Spinal cord (tissue), 10 donors: Measurements from ENCODE around the gene AUTS2. TPM values are rescaled to one million over a fixed set of nuclear protein-coding genes. Genes with fewer than 3 reads are reported as not detected.

Experiments used
- DNase-seq, 6 donors: peaks; one replicate each; pipeline versions ENCODE4 v3.0.0 to v3.0.0-alpha.2; 2013 to 2015; ENCODE audit warnings: low spot score in 6 of 6, low read depth in 4 of 6
- H3K27ac ChIP-seq: one replicate; pipeline ENCODE4 v1.5.1; 2013; ENCODE audit warnings: low read depth, low read length, control low read depth
- H3K27me3 ChIP-seq: one replicate; pipeline ENCODE4 v1.6.1; 2013; ENCODE audit warnings: low read length; ENCODE audit not compliant: control insufficient read depth, insufficient read depth
- H3K36me3 ChIP-seq: one replicate; pipeline ENCODE4 v1.6.1; 2013; ENCODE audit warnings: low read length; ENCODE audit not compliant: control insufficient read depth, insufficient read depth
- H3K4me1 ChIP-seq: one replicate; pipeline ENCODE4 v1.6.1; 2013; ENCODE audit warnings: low read length; ENCODE audit not compliant: control insufficient read depth, insufficient read depth
- H3K4me3 ChIP-seq: one replicate; pipeline ENCODE4 v1.5.1; 2013; ENCODE audit warnings: low read depth, low read length, control low read depth
- H3K9me3 ChIP-seq: one replicate; pipeline ENCODE4 v1.6.1; 2013; ENCODE audit warnings: low read length; ENCODE audit not compliant: control insufficient read depth, insufficient read depth
- WGBS: methylation state at CpG from one replicate; pipeline ENCODE4 v1.1.5; 2013; ENCODE audit warnings: missing lambda C conversion rate; ENCODE audit not compliant: insufficient coverage; 5-methylcytosine and 5-hydroxymethylcytosine counted together
- polyA plus RNA-seq, 2 donors: library from polyadenylated mRNA; unstranded; fragments of 120-200 nt; gene quantifications; one replicate each; pipeline ENCODE4 v1.2.1, GENCODE V29; 2013; ENCODE audit not compliant: insufficient read length in 2 of 2
- total RNA-seq, 2 donors: library from RNA; depleted of rRNA in 1 of 2; stranded (reverse); fragments of 120-200 nt in 1 of 2; fragments of >200 nt in 1 of 2; gene quantifications; one replicate each; pipeline versions ENCODE4 v1.2.3 to v1.2.4, GENCODE V29; 2013 to 2014
- donor health status: healthy.

Gene AUTS2
- total and polyA plus RNA-seq, 4 donors, result 56.2 to 214 (median 135) TPM

DNA sequence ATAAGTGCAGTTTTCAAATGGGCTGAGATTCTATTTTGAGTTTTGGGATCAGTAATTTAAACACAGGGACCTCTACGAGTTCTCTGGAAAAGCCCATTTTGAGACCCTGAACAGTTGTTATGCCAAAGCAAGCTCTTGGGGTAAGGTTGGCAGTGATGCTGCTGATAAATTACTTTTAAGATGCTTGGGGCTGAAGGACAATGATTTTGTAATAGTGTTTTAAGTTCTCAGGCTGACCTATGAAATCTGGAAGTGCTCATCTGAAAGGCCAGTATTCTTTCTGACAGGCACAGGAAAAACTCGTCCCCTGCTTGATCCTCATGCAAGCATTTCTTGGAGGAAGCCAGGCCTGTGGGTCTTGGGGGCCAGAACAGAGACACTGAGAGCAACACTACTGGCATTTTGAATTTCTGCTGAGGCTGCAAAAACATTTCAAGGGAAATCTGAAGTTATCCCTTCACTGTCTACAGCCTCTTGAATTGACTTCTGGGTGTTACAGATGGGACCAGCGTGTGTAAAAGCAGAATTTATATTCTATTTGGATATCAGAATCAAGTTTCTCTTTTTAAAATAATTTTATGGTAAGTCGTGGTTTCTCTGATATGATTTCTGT lies 79.7 kb downstream of the AUTS2 start:
- DNase-seq, result no peak
- Histone ChIP-seq H3K9me3 (no peaks in the 10 kb centered on the region), H3K4me1 (peaks cover 9% of the 10 kb centered on the region), H3K27me3 (no peaks in the 10 kb centered on the region), H3K4me3 (no peak overlapping the region), H3K36me3 (no peaks in the 10 kb centered on the region), H3K27ac (peak overlapping the region; percentile 58)
- WGBS, result 73% methylated on average over 2 of the region's 4 CpGs

DNA sequence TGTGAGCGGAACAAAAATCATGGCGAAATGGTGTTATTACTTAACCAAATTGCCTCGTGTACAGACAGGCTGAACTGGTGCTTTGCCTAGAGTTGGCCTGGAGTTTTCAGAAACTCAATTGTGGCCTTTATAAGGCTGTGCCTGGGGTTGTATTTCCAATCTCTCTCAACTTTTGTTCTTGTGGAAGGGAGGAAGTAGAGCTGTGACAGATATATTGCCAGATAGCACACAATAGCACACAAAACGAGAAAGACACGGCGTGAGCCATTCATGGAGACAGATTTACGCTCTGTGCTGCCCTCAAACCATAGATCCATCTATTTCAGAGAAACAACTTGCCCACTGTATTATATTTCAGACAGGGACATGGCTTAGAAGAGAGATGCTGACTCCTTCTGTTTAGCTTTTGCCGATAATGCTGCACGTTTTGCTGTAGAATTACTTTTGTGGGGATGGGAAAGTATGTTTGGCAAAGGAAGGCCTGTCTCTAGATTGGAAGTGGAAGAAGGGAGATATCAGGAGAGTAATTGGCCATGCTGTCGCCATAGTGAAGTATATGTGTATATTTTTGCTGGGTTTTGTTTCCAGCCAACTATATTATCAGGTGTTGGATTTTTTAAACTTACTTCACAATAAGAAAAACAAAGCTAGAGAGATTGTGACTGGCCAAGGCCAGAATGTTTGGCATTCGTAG lies 80.4 kb downstream of the AUTS2 start:
- Histone ChIP-seq H3K27ac (peak overlapping the region; percentile 58), H3K9me3 (no peaks in the 10 kb centered on the region), H3K4me1 (peaks cover 14% of the 10 kb centered on the region), H3K27me3 (no peaks in the 10 kb centered on the region), H3K36me3 (no peaks in the 10 kb centered on the region), H3K4me3 (no peak overlapping the region)
- peak in 2 of 6 donors; percentile 55 to 82 for DNase-seq
- 31% methylated on average over 2 of the region's 11 CpGs for WGBS

DNA sequence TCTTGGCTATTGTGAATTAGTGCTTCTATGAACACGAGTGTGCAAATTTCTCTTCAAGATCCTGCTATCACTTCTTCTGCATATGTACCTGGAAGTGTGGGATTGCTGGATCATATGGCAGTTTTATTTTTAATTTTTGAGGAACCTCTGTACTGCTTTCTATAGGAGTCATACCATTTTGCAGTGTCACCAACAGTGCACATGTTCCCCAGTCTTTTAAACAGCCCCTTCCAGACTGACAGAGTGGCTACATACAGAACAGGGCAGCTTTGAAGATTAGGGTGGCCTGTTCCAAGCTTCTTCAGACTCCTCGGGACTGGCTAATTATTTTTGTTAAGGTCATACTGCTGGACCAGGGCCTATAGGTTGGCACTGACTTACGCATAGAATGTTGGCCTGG lies 82.9 kb downstream of the AUTS2 start:
- H3K9me3 ChIP-seq, result no peaks in the 10 kb centered on the region
- no peaks in the 10 kb centered on the region for H3K27me3 ChIP-seq
- DNase-seq, result no peak
- no peaks in the 10 kb centered on the region for H3K36me3 ChIP-seq
- 60% methylated on average over 1 of the region's 3 CpGs for WGBS
- H3K4me3 ChIP-seq, result no peak overlapping the region
- H3K4me1 ChIP-seq, result peaks cover 21% of the 10 kb centered on the region
- H3K27ac ChIP-seq, result no peak overlapping the region

DNA sequence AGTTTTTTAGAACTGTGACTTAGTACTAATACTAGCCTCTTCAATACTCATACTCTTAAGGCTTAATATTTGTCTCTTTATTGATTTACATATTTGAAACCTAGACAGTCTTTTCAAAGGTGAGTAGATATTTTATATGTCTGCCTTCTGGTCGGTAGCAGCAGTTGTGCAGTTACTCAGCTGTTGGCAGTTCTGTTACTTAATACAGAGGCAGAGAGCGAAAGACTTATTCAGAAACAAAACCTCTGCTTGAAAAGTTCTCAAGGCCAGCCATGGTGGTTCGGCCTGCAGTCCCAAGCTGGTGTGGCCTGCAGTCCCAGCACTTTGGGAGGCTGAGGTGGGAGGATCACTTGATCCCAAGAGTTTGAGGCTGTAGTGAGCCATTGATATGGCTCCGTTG lies 84.2 kb downstream of the AUTS2 start:
- no peaks in the 10 kb centered on the region for H3K9me3 ChIP-seq

DNA sequence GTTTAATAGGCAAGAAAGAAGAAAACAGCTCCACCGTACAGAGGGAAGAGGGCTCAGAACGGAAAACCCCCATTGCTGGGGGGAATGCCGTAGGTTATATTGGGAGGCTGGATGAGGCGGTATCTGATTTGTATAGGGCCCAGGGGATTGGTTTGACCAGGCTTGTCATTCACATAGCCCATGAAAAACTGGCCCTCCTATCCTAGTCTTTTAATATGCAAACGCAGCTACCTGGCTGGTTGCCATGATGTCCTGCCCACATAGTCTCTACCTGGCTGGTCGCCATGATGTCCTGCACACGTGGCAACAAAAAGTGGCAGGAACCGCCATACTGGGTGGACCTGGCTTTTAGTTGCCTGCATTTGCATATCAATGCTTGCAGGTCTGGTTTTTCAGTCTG lies 84.7 kb downstream of the AUTS2 start:
- no peak overlapping the region for H3K27ac ChIP-seq
- no peaks in the 10 kb centered on the region for H3K36me3 ChIP-seq
- peaks cover 21% of the 10 kb centered on the region for H3K4me1 ChIP-seq
- no peak overlapping the region for H3K4me3 ChIP-seq
- no peaks in the 10 kb centered on the region for H3K27me3 ChIP-seq
- WGBS, result 59% methylated on average over 7 of the region's 8 CpGs
- H3K9me3 ChIP-seq, result no peaks in the 10 kb centered on the region
- peak in 2 of 6 donors; percentile 65 to 70 for DNase-seq

More for the DNA sequence above, 84.2 kb downstream of the AUTS2 start:
- Histone ChIP-seq H3K4me1 (peaks cover 21% of the 10 kb centered on the region), H3K27ac (no peak overlapping the region), H3K36me3 (no peaks in the 10 kb centered on the region), H3K4me3 (no peak overlapping the region), H3K27me3 (no peaks in the 10 kb centered on the region)
- WGBS, result 94% methylated on average over 3 of the region's 4 CpGs
- DNase-seq, result no peak

DNA sequence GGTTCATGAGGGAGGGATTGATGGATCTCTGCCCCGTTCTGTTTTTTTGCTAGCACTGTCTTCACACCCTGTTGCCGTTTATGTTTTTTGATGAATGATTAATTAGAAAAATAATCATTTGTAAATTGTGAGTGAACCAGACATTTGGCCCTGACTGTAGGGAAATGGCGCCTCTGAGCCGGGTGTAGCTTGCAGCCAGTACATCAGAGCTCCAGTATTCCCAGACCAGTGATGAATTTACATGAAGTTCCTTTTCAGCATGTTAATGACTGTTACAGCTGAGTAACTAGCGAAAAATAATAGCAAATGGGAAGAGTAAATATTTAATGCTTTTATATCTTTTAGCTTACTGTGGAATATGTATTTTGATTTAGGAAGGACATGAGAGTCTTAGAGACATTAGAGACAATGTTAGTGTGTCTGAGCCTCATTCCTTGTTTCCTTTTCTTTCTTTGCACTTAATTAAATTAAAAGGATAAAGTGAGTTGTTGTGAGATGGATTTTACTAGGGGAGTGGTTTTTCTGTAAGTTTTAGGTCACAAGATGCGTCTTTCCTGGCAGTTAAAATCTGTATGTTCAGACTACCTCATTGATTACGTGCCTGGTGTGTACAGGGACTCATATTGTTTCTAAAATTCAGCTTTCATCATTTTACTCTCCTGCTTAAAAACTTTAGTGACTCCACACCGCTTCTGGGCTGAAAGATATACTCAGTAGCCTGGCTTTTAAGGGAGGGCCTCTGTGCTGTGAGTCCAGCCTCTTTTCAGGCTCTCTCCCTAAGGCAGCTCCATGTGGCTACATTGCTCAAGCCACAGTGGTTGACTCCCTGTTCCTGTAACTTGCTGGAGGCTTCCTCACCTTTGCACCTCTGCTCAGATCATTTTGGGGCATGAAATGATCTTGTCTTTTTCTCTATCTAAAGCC lies 86.4 kb downstream of the AUTS2 start:
- Histone ChIP-seq H3K4me3 (no peak overlapping the region), H3K27ac (no peak overlapping the region), H3K36me3 (no peaks in the 10 kb centered on the region), H3K27me3 (no peaks in the 10 kb centered on the region), H3K4me1 (peaks cover 21% of the 10 kb centered on the region), H3K9me3 (no peaks in the 10 kb centered on the region)
- DNase-seq, result peak in 2 of 6 donors; percentile 43 to 80
- WGBS, result 53% methylated on average over 7 of the region's 8 CpGs

DNA sequence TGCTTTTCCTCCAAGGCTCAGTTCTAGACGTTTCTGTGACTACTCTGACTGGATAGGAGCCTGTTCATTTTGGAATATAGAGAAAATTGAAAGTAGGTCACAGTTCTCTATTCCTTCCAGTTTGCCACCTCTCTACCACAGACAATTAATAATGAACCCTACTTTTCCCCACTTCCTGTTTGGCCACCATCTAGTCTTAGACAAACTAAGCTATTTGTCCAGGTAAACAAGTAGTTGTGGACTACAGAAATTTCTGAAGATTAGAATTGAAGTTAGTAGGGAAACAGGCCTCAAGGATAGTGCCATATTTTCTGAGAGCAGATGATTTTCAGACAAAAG lies 87.0 kb downstream of the AUTS2 start:
- H3K4me3 ChIP-seq, result no peak overlapping the region
- no peak for DNase-seq
- H3K27ac ChIP-seq, result no peak overlapping the region
- no CpG with 5 or more reads among the region's 1 CpG for WGBS
- H3K9me3 ChIP-seq, result no peaks in the 10 kb centered on the region
- no peaks in the 10 kb centered on the region for H3K27me3 ChIP-seq
- H3K36me3 ChIP-seq, result peaks cover under 1% of the 10 kb centered on the region
- H3K4me1 ChIP-seq, result peaks cover 21% of the 10 kb centered on the region

DNA sequence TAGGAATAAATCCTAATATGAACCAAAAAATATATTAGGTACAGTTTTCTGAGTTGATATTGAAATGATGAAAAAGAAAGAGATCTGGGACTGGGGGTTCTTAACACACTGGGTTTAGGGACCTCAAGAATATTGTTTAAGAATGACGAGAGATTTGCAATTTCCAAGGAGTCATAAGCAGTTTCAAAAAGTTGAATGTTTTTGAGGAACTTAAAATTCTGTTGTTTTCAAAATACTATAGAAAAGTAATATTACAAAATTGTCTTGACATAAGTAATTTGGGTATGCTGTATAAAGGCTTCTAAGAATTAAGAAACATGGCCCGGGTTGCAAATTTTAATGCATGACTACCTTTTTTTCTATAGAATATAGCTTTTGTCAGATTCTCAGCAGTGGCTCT lies 88.1 kb downstream of the AUTS2 start:
- WGBS, result no CpG with 5 or more reads among the region's 2 CpGs

DNA sequence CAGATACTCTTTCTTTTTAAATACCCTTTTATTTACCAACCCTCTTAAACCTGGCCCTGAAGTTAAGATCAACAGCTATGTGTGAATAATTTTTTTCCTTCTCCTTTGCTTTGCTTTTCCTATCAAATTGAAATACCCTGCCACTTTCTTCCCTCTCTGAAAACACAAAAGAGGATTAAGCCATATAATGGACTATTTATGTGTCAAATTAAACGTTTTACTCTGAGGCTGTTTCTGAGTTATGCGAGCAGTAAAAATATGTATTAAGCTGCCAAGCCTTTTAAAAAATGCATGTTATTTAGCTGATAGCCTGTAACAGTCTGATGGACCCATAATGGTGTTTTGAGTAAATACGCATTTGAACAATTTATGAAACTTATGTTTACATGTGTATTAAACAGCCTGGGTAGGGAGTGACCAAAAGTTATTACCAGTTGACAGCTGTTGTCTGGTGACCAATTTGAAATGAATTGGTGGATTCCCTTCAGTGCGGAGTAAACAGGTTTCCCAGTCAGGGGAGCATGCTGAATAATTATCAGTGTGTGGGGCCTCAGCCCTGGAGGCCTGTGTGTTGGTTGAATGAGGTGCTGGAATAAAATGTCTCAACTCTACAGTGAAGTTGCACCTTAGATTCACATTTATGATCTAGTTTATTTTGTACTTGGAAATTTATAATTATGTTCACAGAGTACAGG lies 89.6 kb downstream of the AUTS2 start:
- Histone ChIP-seq H3K4me3 (no peak overlapping the region), H3K27me3 (no peaks in the 10 kb centered on the region), H3K4me1 (peaks cover 16% of the 10 kb centered on the region), H3K9me3 (no peaks in the 10 kb centered on the region), H3K36me3 (peaks cover 10% of the 10 kb centered on the region), H3K27ac (no peak overlapping the region)
- peak in 1 of 6 donors; percentile 35 for DNase-seq
- 67% methylated on average over 2 of the region's 4 CpGs for WGBS

More for the DNA sequence above, 88.1 kb downstream of the AUTS2 start:
- Histone ChIP-seq H3K36me3 (peaks cover 7% of the 10 kb centered on the region), H3K4me3 (no peak overlapping the region), H3K27me3 (no peaks in the 10 kb centered on the region), H3K4me1 (peaks cover 21% of the 10 kb centered on the region), H3K9me3 (no peaks in the 10 kb centered on the region), H3K27ac (no peak overlapping the region)
- no peak for DNase-seq
